Breast epithelium (tissue), 4 donors: Measurements from ENCODE around the gene BCAS3. TPM values are rescaled to one million over a fixed set of nuclear protein-coding genes. Genes with fewer than 3 reads are reported as not detected.

ENCODE experiments used
- DNase-seq, 2 donors: peaks; one replicate each; pipeline ENCODE4 v3.0.0-alpha.2; 2019; ENCODE audit warnings: low spot score in 2 of 2
- H3K27ac ChIP-seq, 2 donors: fragments of 200-600 bp; sonication (generic) in 1 of 2; one replicate each; pipeline ENCODE4 v1.5.1; 2016 to 2019; ENCODE audit warnings: mild to moderate bottlenecking in 1 of 2
- H3K27me3 ChIP-seq, 2 donors: fragments of 200-600 bp; sonication (generic) in 1 of 2; one replicate each; pipeline versions ENCODE4 v1.5.1 to v1.6.0; 2017 to 2019; ENCODE audit warnings: control low read depth in 1 of 2, mild to moderate bottlenecking in 1 of 2
- H3K36me3 ChIP-seq: fragments of 200-600 bp; one replicate; pipeline ENCODE4 v1.5.1; 2019
- H3K4me1 ChIP-seq, 2 donors: fragments of 200-600 bp; sonication (generic); one replicate each; pipeline ENCODE4 v1.5.1; 2016 to 2019; ENCODE audit warnings: control low read depth in 1 of 2
- H3K4me3 ChIP-seq, 3 donors: fragments of 200-600 bp; sonication (generic); 1 replicate in 2 of 3; 2 replicates in 1 of 3; pipeline ENCODE4 v1.5.1; 2016 to 2019; ENCODE audit warnings: mild to moderate bottlenecking in 3 of 3, moderate library complexity in 2 of 3
- H3K9me3 ChIP-seq, 2 donors: fragments of 200-600 bp; sonication (generic) in 1 of 2; one replicate each; pipeline ENCODE4 v1.5.1; 2016 to 2019; ENCODE audit warnings: control low read depth in 1 of 2
- CTCF ChIP-seq, 3 donors: fragments of 450-650 bp; IDR thresholded peaks; one replicate each; pipeline ENCODE4 v1.5.1; 2016 to 2017; ENCODE audit warnings: antibody characterized with exemption in 3 of 3, mild to moderate bottlenecking in 3 of 3, moderate library complexity in 3 of 3
- POLR2A ChIP-seq: fragments of 450-650 bp; IDR thresholded peaks from one replicate; pipeline ENCODE4 v1.6.1; 2016; ENCODE audit warnings: antibody characterized with exemption, mild to moderate bottlenecking, moderate library complexity
- POLR2AphosphoS5 ChIP-seq, 3 donors: sonication (generic); formaldehyde crosslinking; IDR thresholded peaks; one replicate each; pipeline ENCODE4 v1.6.1; 2017; ENCODE audit warnings: antibody characterized with exemption in 3 of 3
- intact Hi-C: fragments of 100-400 bp; cut with DNase I; formaldehyde crosslinking; loops from one replicate; pipeline ENCODE4 v1.15.1; 2023; ENCODE audit warnings: low total_unique reads
- total RNA-seq, 3 donors: library from RNA; depleted of rRNA; stranded (reverse); fragments of >200 nt; gene quantifications; one replicate each; pipeline ENCODE4 v1.1.0, GENCODE V29; 2016

Gene BCAS3
- total RNA-seq, 3 donors from 2014 or later, result 30.8 to 47.9 (median 31.2) TPM

GRCh38 chr17:61384354-61384691, 706.7 kb downstream of the BCAS3 start:
- Histone ChIP-seq H3K36me3 (no peaks in the 10 kb centered on the region), H3K4me3 (no peak overlapping the region), H3K4me1 (no peaks in the 10 kb centered on the region), H3K27ac (peak overlapping the region in 1 of 2 donors; percentile 81), H3K27me3 (no peaks in the 10 kb centered on the region), H3K9me3 (no peaks in the 10 kb centered on the region)
- TF ChIP-seq POLR2AphosphoS5 (IDR thresholded peaks at IDR 0.05) (no peak), POLR2A (no peak), CTCF (IDR thresholded peaks at IDR 0.05) (no peak)
- no peak for DNase-seq
- intact Hi-C loops, result no loop called here

GRCh38 chr17:61384692-61385576, 707.3 kb downstream of the BCAS3 start:
- no peaks in the 10 kb centered on the region for H3K36me3 ChIP-seq
- H3K4me1 ChIP-seq, result no peaks in the 10 kb centered on the region
- H3K27me3 ChIP-seq, result no peaks in the 10 kb centered on the region
- peak overlapping the region in 1 of 2 donors; percentile 81 for H3K27ac ChIP-seq
- no peak overlapping the region for H3K4me3 ChIP-seq
- no peaks in the 10 kb centered on the region for H3K9me3 ChIP-seq
- TF ChIP-seq POLR2A, result no peak
- no peak for TF ChIP-seq POLR2AphosphoS5 (IDR thresholded peaks at IDR 0.05)
- DNase-seq, result no peak
- intact Hi-C loops, result no loop called here

- H3K27ac ChIP-seq, result no peak overlapping the region
- no peak overlapping the region for H3K4me3 ChIP-seq
- H3K36me3 ChIP-seq, result no peaks in the 10 kb centered on the region
- H3K27me3 ChIP-seq, result no peaks in the 10 kb centered on the region
- H3K9me3 ChIP-seq, result no peaks in the 10 kb centered on the region
- H3K4me1 ChIP-seq, result no peaks in the 10 kb centered on the region
- intact Hi-C loops, result no loop called here
- DNase-seq, result no peak
- TF ChIP-seq POLR2AphosphoS5 (IDR thresholded peaks at IDR 0.05) (no peak), POLR2A (no peak), CTCF (IDR thresholded peaks at IDR 0.05) (no peak)
These were observed 708.1 kb downstream of the BCAS3 start for GRCh38 chr17:61385577-61386236.

- H3K27me3 ChIP-seq, result no peaks in the 10 kb centered on the region
- H3K4me3 ChIP-seq, result no peak overlapping the region
- TF ChIP-seq POLR2AphosphoS5 (IDR thresholded peaks at IDR 0.05) (no peak), POLR2A (no peak), CTCF (IDR thresholded peaks at IDR 0.05) (no peak)
- no peaks in the 10 kb centered on the region for H3K36me3 ChIP-seq
- no peaks in the 10 kb centered on the region for H3K4me1 ChIP-seq
- H3K9me3 ChIP-seq, result no peaks in the 10 kb centered on the region
- DNase-seq, result no peak
- no peak overlapping the region for H3K27ac ChIP-seq
- intact Hi-C loops, result no loop called here
These were observed 708.6 kb downstream of the BCAS3 start for GRCh38 chr17:61386251-61386650.

GRCh38 chr17:61387011-61387410, 709.4 kb downstream of the BCAS3 start:
- Histone ChIP-seq H3K27ac (no peak overlapping the region), H3K9me3 (no peaks in the 10 kb centered on the region), H3K36me3 (no peaks in the 10 kb centered on the region), H3K27me3 (no peaks in the 10 kb centered on the region), H3K4me1 (no peaks in the 10 kb centered on the region), H3K4me3 (no peak overlapping the region)
- no peak for DNase-seq
- no peak for TF ChIP-seq CTCF (IDR thresholded peaks at IDR 0.05)
- TF ChIP-seq POLR2AphosphoS5 (IDR thresholded peaks at IDR 0.05), result no peak
- no peak for TF ChIP-seq POLR2A
- intact Hi-C loops, result no loop called here
